Uterus (tissue), 4 donors: Measurements from ENCODE around the gene RPS5. TPM values are rescaled to one million over a fixed set of nuclear protein-coding genes. Genes with fewer than 3 reads are reported as not detected.

ENCODE experiments used
- DNase-seq, 2 donors: peaks; one replicate each; pipeline ENCODE4 v3.0.0-alpha.2; 2019 to 2020
- H3K27ac ChIP-seq, 2 donors: fragments of 200-600 bp; sonication (generic); 1 replicate in 1 of 2; 2 replicates in 1 of 2; pipeline ENCODE4 v1.5.1; 2016 to 2018
- H3K27me3 ChIP-seq, 2 donors: fragments of 200-600 bp; sonication (generic); one replicate each; pipeline ENCODE4 v1.5.1; 2018 to 2019; ENCODE audit warnings: control low read depth in 1 of 2
- H3K36me3 ChIP-seq, 2 donors: fragments of 200-600 bp; sonication (generic); one replicate each; pipeline ENCODE4 v1.5.1; 2019; ENCODE audit warnings: control low read depth in 1 of 2
- H3K4me1 ChIP-seq, 2 donors: fragments of 200-600 bp; sonication (generic); one replicate each; pipeline ENCODE4 v1.5.1; 2018 to 2019; ENCODE audit warnings: control low read depth in 1 of 2
- H3K4me3 ChIP-seq, 2 donors: fragments of 200-600 bp; sonication (generic); 1 replicate in 1 of 2; 2 replicates in 1 of 2; pipeline ENCODE4 v1.5.1; 2018 to 2019; ENCODE audit warnings: mild to moderate bottlenecking in 1 of 2
- H3K9me3 ChIP-seq, 2 donors: fragments of 200-600 bp; sonication (generic); one replicate each; pipeline ENCODE4 v1.5.1; 2019; ENCODE audit warnings: control low read depth in 1 of 2
- CTCF ChIP-seq, 4 experiments: fragments of 200-600 bp in 2 of 4; fragments of 450-650 bp in 2 of 4; sonication (generic) in 2 of 4; IDR thresholded peaks; one replicate each; pipeline ENCODE4 v1.5.1; 2016 to 2019; ENCODE audit warnings: antibody characterized with exemption in 4 of 4, mild to moderate bottlenecking in 2 of 4, moderate library complexity in 1 of 4
- POLR2A ChIP-seq, 2 donors: fragments of 450-650 bp; IDR thresholded peaks; one replicate each; pipeline ENCODE4 v1.6.1; 2016; ENCODE audit warnings: antibody characterized with exemption in 2 of 2, mild to moderate bottlenecking in 1 of 2, moderate library complexity in 1 of 2
- intact Hi-C: fragments of 100-400 bp; cut with DNase I; formaldehyde crosslinking; loops from one replicate; pipeline ENCODE4 v1.15.1; 2023; ENCODE audit warnings: low total_unique reads
- total RNA-seq, 4 donors: library from RNA; depleted of rRNA in 3 of 4; stranded (reverse); fragments of >200 nt in 3 of 4; gene quantifications; one replicate each; pipeline versions ENCODE4 v1.1.0 to v1.2.4, GENCODE V29; 2014 to 2023
- donor health status: DM: yes; HTN: yes; CAD: no.

RPS5 gene
- total RNA-seq, result 1,000 to 10,000 TPM; 1,103 to 4,958 (median 2,770) TPM

- DNase-seq, result peak; percentile 95 to 97
- peak within 1 kb of the TSS; percentile 92 to 97 for H3K27ac ChIP-seq
- intact Hi-C loops, result no loop called here
- no peaks in the 10 kb centered on the region for H3K9me3 ChIP-seq
- no peaks in the 10 kb centered on the region for H3K27me3 ChIP-seq
- H3K4me1 ChIP-seq, result peaks cover 5 to 21% of the 10 kb centered on the region in 2 donors
- peak; percentile 58 to 77 for TF ChIP-seq POLR2A (IDR thresholded peaks at IDR 0.05)
- TF ChIP-seq CTCF (IDR thresholded peaks at IDR 0.05), result no peak
- H3K4me3 ChIP-seq, result peak within 1 kb of the TSS; percentile 61 to 88
- no peaks in the 10 kb centered on the region for H3K36me3 ChIP-seq
Observed at GRCh38 chr19:58386576-58387337, at the start of gene RPS5. Gene RPS5 (plus strand): TSS chr19:58387269. CDS start chr19:58388138, 869 bp downstream.

- TF ChIP-seq POLR2A (IDR thresholded peaks at IDR 0.05), result no peak
- TF ChIP-seq CTCF (IDR thresholded peaks at IDR 0.05), result no peak
- Histone ChIP-seq H3K27me3 (no peaks in the 10 kb centered on the region), H3K27ac (no peak overlapping the region), H3K4me3 (no peak overlapping the region), H3K36me3 (no peaks in the 10 kb centered on the region), H3K9me3 (no peaks in the 10 kb centered on the region), H3K4me1 (no peaks in the 10 kb centered on the region)
- intact Hi-C loops, result no loop called here
- DNase-seq, result no peak
Observed at GRCh38 chr19:58338336-58338735, 48.7 kb upstream of the RPS5 start.

- intact Hi-C loops, result no loop called here
- no peak for DNase-seq
- Histone ChIP-seq H3K4me3 (no peak overlapping the region), H3K4me1 (no peaks in the 10 kb centered on the region), H3K36me3 (no peaks in the 10 kb centered on the region), H3K27me3 (no peaks in the 10 kb centered on the region), H3K9me3 (no peaks in the 10 kb centered on the region), H3K27ac (no peak overlapping the region)
- TF ChIP-seq POLR2A (IDR thresholded peaks at IDR 0.05), result no peak
- no peak for TF ChIP-seq CTCF (IDR thresholded peaks at IDR 0.05)
Observed at GRCh38 chr19:58338825-58339558, 48.1 kb upstream of the RPS5 start.

GRCh38 chr19:58345558-58345957 lies 41.5 kb upstream of the RPS5 start:
- H3K27me3 ChIP-seq, result no peaks in the 10 kb centered on the region

More at GRCh38 chr19:58345558-58345957, 41.5 kb upstream of the RPS5 start:
- intact Hi-C loops, result no loop called here
- no peak for TF ChIP-seq CTCF (IDR thresholded peaks at IDR 0.05)
- H3K4me3 ChIP-seq, result no peak overlapping the region
- no peak for DNase-seq
- H3K36me3 ChIP-seq, result no peaks in the 10 kb centered on the region
- no peaks in the 10 kb centered on the region for H3K9me3 ChIP-seq
- H3K27ac ChIP-seq, result no peak overlapping the region
- no peaks in the 10 kb centered on the region for H3K4me1 ChIP-seq
